ENCODE results near the gene INSM1. TPM values are rescaled to one million over a fixed set of nuclear protein-coding genes. Genes with fewer than 3 reads are reported as not detected.
"Not testable (repeated sequence)": the region's sequence is repeated elsewhere in the genome, so short reads cannot be mapped to it uniquely, and the experiment has no call there.

The INSM1 gene
- polyA plus RNA-seq, 1 donor from 2014 or later, result not detected

GRCh38 chr20:20342066-20342465 is 25.8 kb upstream of the INSM1 start:
- H3K9me3 Mint-ChIP-seq, result peaks cover 0 to 5% (median 4%) of the 10 kb centered on the region in 3 donors
- peaks cover 3% of the 10 kb centered on the region for H3K36me3 Mint-ChIP-seq
- H3K4me1 Mint-ChIP-seq, result no peaks in the 10 kb centered on the region

GRCh38 chr20:20343932-20344331 is 24.0 kb upstream of the INSM1 start:
- peaks cover 17% of the 10 kb centered on the region for H3K27me3 Mint-ChIP-seq
- no peaks in the 10 kb centered on the region for H3K4me1 Mint-ChIP-seq
- no peak overlapping the region for H3K4me3 Mint-ChIP-seq
- peaks cover 0 to 12% (median 12%) of the 10 kb centered on the region in 3 donors for H3K9me3 Mint-ChIP-seq
- H3K36me3 Mint-ChIP-seq, result peaks cover 6% of the 10 kb centered on the region
- no peak overlapping the region for H3K27ac Mint-ChIP-seq

More at GRCh38 chr20:20342066-20342465, 25.8 kb upstream of the INSM1 start:
- peaks cover 13% of the 10 kb centered on the region for H3K27me3 Mint-ChIP-seq
- H3K27ac Mint-ChIP-seq, result no peak overlapping the region
- H3K4me3 Mint-ChIP-seq, result no peak overlapping the region

GRCh38 chr20:20344476-20344875 is 23.4 kb upstream of the INSM1 start:
- Mint-ChIP-seq H3K9me3 (peaks cover 0 to 12% (median 12%) of the 10 kb centered on the region in 3 donors), H3K36me3 (peaks cover 6% of the 10 kb centered on the region), H3K27ac (no peak overlapping the region), H3K4me1 (no peaks in the 10 kb centered on the region), H3K4me3 (no peak overlapping the region), H3K27me3 (peaks cover 17% of the 10 kb centered on the region)

- H3K27ac Mint-ChIP-seq, result no peak overlapping the region
- no peaks in the 10 kb centered on the region for H3K9me3 Mint-ChIP-seq
- peaks cover 4% of the 10 kb centered on the region for H3K27me3 Mint-ChIP-seq
- H3K4me3 Mint-ChIP-seq, result no peak overlapping the region
- H3K4me1 Mint-ChIP-seq, result peaks cover 0 to 1% (median 0%) of the 10 kb centered on the region in 3 donors
- no peaks in the 10 kb centered on the region for H3K36me3 Mint-ChIP-seq
Observed at GRCh38 chr20:20353576-20353975, 14.3 kb upstream of the INSM1 start.

- H3K4me1 Mint-ChIP-seq, H3K9me3 Mint-ChIP-seq, H3K36me3 Mint-ChIP-seq, H3K4me3 Mint-ChIP-seq, H3K27ac Mint-ChIP-seq, H3K27me3 Mint-ChIP-seq: not testable (repeated sequence)
Observed at GRCh38 chr20:20355503-20355902, 12.4 kb upstream of the INSM1 start.

- H3K9me3 Mint-ChIP-seq, result no peaks in the 10 kb centered on the region
- no peaks in the 10 kb centered on the region for H3K36me3 Mint-ChIP-seq
- H3K27me3 Mint-ChIP-seq, result peaks cover 27% of the 10 kb centered on the region
- H3K4me1 Mint-ChIP-seq, result peaks cover 7 to 13% (median 9%) of the 10 kb centered on the region in 3 donors
- H3K27ac Mint-ChIP-seq, result no peak overlapping the region
- H3K4me3 Mint-ChIP-seq, result no peak overlapping the region
Observed at GRCh38 chr20:20358801-20359200, 9.1 kb upstream of the INSM1 start.

- H3K27ac Mint-ChIP-seq, result no peak overlapping the region
- peaks cover 7 to 13% (median 11%) of the 10 kb centered on the region in 3 donors for H3K4me1 Mint-ChIP-seq
- no peaks in the 10 kb centered on the region for H3K36me3 Mint-ChIP-seq
- H3K27me3 Mint-ChIP-seq, result peaks cover 31% of the 10 kb centered on the region
- H3K4me3 Mint-ChIP-seq, result no peak overlapping the region
- no peaks in the 10 kb centered on the region for H3K9me3 Mint-ChIP-seq
Observed at GRCh38 chr20:20359628-20360027, 8.3 kb upstream of the INSM1 start.

- Mint-ChIP-seq H3K36me3 (no peaks in the 10 kb centered on the region), H3K27me3 (peaks cover 39% of the 10 kb centered on the region), H3K4me1 (peaks cover 9 to 15% (median 11%) of the 10 kb centered on the region in 3 donors), H3K4me3 (peak overlapping the region in 1 of 4 donors; percentile 79), H3K9me3 (no peaks in the 10 kb centered on the region), H3K27ac (peak overlapping the region in 1 of 3 donors; percentile 13)
Observed at GRCh38 chr20:20360464-20360863, 7.4 kb upstream of the INSM1 start.

- Mint-ChIP-seq H3K27me3 (peaks cover 55% of the 10 kb centered on the region), H3K4me3 (peak overlapping the region in 1 of 4 donors; percentile 83), H3K4me1 (peaks cover 9 to 20% (median 13%) of the 10 kb centered on the region in 3 donors), H3K9me3 (peaks cover 0 to 2% (median 0%) of the 10 kb centered on the region in 3 donors), H3K27ac (no peak overlapping the region), H3K36me3 (peaks cover 2% of the 10 kb centered on the region)
Observed at GRCh38 chr20:20362774-20363433, 5.0 kb upstream of the INSM1 start.

- Mint-ChIP-seq H3K36me3 (peaks cover 2% of the 10 kb centered on the region), H3K27ac (peak overlapping the region in 1 of 3 donors; percentile 88), H3K4me3 (peak overlapping the region in 1 of 4 donors; percentile 16), H3K27me3 (peaks cover 55% of the 10 kb centered on the region), H3K9me3 (peaks cover 0 to 2% (median 0%) of the 10 kb centered on the region in 3 donors), H3K4me1 (peaks cover 9 to 20% (median 13%) of the 10 kb centered on the region in 3 donors)
Observed at GRCh38 chr20:20363434-20363798, 4.5 kb upstream of the INSM1 start.

GRCh38 chr20:20363799-20364592 is 3.9 kb upstream of the INSM1 start:
- peak overlapping the region in 3 of 4 donors; percentile 16 to 57 (median 40) for H3K4me3 Mint-ChIP-seq
- peaks cover 2% of the 10 kb centered on the region for H3K36me3 Mint-ChIP-seq
- peaks cover 0 to 2% (median 0%) of the 10 kb centered on the region in 3 donors for H3K9me3 Mint-ChIP-seq
- peaks cover 55% of the 10 kb centered on the region for H3K27me3 Mint-ChIP-seq
- H3K4me1 Mint-ChIP-seq, result peaks cover 8 to 20% (median 13%) of the 10 kb centered on the region in 3 donors
- peak overlapping the region; percentile 25 to 88 (median 27) for H3K27ac Mint-ChIP-seq

GRCh38 chr20:20364593-20365479 is 3.1 kb upstream of the INSM1 start:
- Mint-ChIP-seq H3K9me3 (peaks cover 0 to 2% (median 0%) of the 10 kb centered on the region in 3 donors), H3K27me3 (peaks cover 59% of the 10 kb centered on the region), H3K4me3 (peak overlapping the region in 2 of 4 donors; percentile 41 to 62), H3K4me1 (peaks cover 7 to 21% (median 15%) of the 10 kb centered on the region in 3 donors), H3K36me3 (peaks cover 2% of the 10 kb centered on the region), H3K27ac (peak overlapping the region; percentile 33 to 86 (median 64))

GRCh38 chr20:20365480-20366161 is 2.3 kb upstream of the INSM1 start:
- Mint-ChIP-seq H3K27me3 (peaks cover 62% of the 10 kb centered on the region), H3K36me3 (peaks cover 2% of the 10 kb centered on the region), H3K9me3 (peaks cover 0 to 2% (median 0%) of the 10 kb centered on the region in 3 donors), H3K4me1 (peaks cover 6 to 22% (median 12%) of the 10 kb centered on the region in 3 donors), H3K4me3 (peak overlapping the region in 3 of 4 donors; percentile 60 to 74 (median 62)), H3K27ac (peak overlapping the region; percentile 33 to 86 (median 64))

GRCh38 chr20:20366551-20366875 is 1.4 kb upstream of the INSM1 start:
- H3K9me3 Mint-ChIP-seq, result peaks cover 0 to 2% (median 0%) of the 10 kb centered on the region in 3 donors
- H3K36me3 Mint-ChIP-seq, result peaks cover 2% of the 10 kb centered on the region
- H3K4me1 Mint-ChIP-seq, result peaks cover 6 to 17% (median 10%) of the 10 kb centered on the region in 3 donors
- H3K27me3 Mint-ChIP-seq, result peaks cover 60% of the 10 kb centered on the region
- peak overlapping the region in 2 of 3 donors; percentile 45 to 63 for H3K27ac Mint-ChIP-seq
- peak overlapping the region; percentile 39 to 77 (median 44) for H3K4me3 Mint-ChIP-seq
